ENCODE measurements around the gene LYPD1.

DNA sequence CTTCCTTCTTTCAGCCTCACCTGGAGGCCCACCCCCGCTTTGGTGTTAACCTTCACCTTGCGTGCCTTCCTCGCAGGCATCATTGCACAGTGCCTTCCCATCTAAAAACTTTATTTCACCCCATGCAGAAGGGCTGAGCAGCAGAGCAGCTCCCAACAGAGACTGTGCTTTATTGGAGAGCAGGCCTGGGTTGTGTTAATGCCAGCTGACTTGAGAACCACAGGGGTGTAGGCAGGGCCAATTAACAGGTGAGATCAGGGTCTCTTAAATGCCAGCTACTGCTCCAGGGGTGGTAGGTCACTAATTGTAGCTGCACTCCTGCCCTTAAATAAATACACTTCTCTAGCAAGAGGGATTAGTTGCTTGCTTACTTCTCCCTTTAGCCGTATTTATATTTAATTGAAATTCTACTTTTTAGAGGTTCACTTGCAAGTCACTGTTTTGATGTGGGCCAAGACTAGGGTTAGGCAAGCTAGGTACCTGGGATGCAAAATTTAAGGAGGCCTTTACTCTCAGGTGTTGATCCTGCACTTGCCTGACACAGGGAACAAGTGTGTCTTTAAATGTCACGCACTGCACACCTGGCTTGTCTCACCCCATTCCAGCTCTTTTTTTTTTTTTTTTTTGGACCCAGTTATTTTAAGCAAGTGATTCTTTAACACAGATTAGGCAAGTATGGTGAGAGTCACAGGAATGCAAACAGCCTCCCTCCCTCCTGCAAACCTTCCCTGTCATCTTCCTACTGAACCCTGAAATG is 54.5 kb downstream of the LYPD1 start:
- TF ChIP-seq, protein P1, sequence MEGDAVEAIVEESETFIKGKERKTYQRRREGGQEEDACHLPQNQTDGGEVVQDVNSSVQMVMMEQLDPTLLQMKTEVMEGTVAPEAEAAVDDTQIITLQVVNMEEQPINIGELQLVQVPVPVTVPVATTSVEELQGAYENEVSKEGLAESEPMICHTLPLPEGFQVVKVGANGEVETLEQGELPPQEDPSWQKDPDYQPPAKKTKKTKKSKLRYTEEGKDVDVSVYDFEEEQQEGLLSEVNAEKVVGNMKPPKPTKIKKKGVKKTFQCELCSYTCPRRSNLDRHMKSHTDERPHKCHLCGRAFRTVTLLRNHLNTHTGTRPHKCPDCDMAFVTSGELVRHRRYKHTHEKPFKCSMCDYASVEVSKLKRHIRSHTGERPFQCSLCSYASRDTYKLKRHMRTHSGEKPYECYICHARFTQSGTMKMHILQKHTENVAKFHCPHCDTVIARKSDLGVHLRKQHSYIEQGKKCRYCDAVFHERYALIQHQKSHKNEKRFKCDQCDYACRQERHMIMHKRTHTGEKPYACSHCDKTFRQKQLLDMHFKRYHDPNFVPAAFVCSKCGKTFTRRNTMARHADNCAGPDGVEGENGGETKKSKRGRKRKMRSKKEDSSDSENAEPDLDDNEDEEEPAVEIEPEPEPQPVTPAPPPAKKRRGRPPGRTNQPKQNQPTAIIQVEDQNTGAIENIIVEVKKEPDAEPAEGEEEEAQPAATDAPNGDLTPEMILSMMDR (IDR thresholded peaks at IDR 0.05), result no peak
- no peak for TF ChIP-seq POLR2AphosphoS5 (IDR thresholded peaks at IDR 0.05)
